SK-N-MC (cell line): ENCODE measurements around the gene ABI3BP.

Experiments used
- EZH2 ChIP-seq: fragments of 200-600 bp; sonication (generic); IDR thresholded peaks from one replicate; pipeline ENCODE4 v1.6.1; 2017; ENCODE audit warnings: antibody characterized with exemption
- POLR2AphosphoS5 ChIP-seq: IDR thresholded peaks from 2 replicates; pipeline ENCODE4 v1.6.1; 2012; ENCODE audit warnings: mild to moderate bottlenecking, low read depth, low read length, borderline replicate concordance

- TF ChIP-seq POLR2AphosphoS5 (no peak), EZH2 (no peak)
Observed at GRCh38 chr3:100963041-100963440, 30.2 kb downstream of the ABI3BP start.
